T-helper 17 cell (primary cell): ENCODE results near the gene OR6T1. TPM values are rescaled to one million over a fixed set of nuclear protein-coding genes. Genes with fewer than 3 reads are reported as not detected.

ENCODE experiments used
- ATAC-seq: fragments of 150-1000 bp; cut with Tn5 transposase; 2 replicates; pipeline ENCODE4 v1.10.0; 2021; ENCODE audit warnings: mild to moderate bottlenecking, moderate library complexity
- DNase-seq, 3 donors: peaks; one replicate each; pipeline versions ENCODE4 v3.0.0 to v3.0.0-alpha.2; 2020 to 2021
- H3K9me3 ChIP-seq: one replicate; pipeline ENCODE4 v1.7.0; 2013; ENCODE audit warnings: low read length, mild to moderate bottlenecking; ENCODE audit not compliant: control insufficient read depth, poor library complexity, severe bottlenecking
- H3K27ac Mint-ChIP-seq: one replicate; pipeline ENCODE4 v1.8.0; 2022; ENCODE audit warnings: mild to moderate bottlenecking, moderate library complexity, mixed read lengths
- H3K27me3 Mint-ChIP-seq: one replicate; pipeline ENCODE4 v1.8.0; 2022; ENCODE audit warnings: mixed read lengths
- H3K36me3 Mint-ChIP-seq: one replicate; pipeline ENCODE4 v1.8.0; 2022; ENCODE audit warnings: low read depth, mixed read lengths
- H3K4me1 Mint-ChIP-seq: one replicate; pipeline ENCODE4 v1.8.0; 2022; ENCODE audit warnings: mild to moderate bottlenecking, mixed read lengths
- H3K4me3 Mint-ChIP-seq: one replicate; pipeline ENCODE4 v1.8.0; 2022; ENCODE audit warnings: mild to moderate bottlenecking, moderate library complexity, mixed read lengths
- total RNA-seq, 4 donors: library from RNA in 2 of 4; stranded (reverse) in 2 of 4; gene quantifications; one replicate each; pipeline ENCODE4 v1.2.3 and lab custom pipeline; 2022 to 2026

Gene OR6T1
- total RNA-seq (not detected), total RNA-seq (lab: John Stamatoyannopoulos, UW) (0 reads per million in 2 donors)

GRCh38 chr11:123943738-123944137 lies at the start of gene OR6T1:
OR6T1 (minus strand) TSS chr11:123943838; CDS start chr11:123943838, 0 bp downstream.
- H3K27ac Mint-ChIP-seq = no peak within 1 kb of the TSS
- H3K36me3 Mint-ChIP-seq = no peaks in the 10 kb centered on the region
- DNase-seq (no peak), ATAC-seq (no peak)
- peak within 1 kb of the TSS; percentile 10 for H3K4me3 Mint-ChIP-seq
- H3K9me3 ChIP-seq = no peaks in the 10 kb centered on the region
- peaks cover 21% of the 10 kb centered on the region for H3K27me3 Mint-ChIP-seq
- no peaks in the 10 kb centered on the region for H3K4me1 Mint-ChIP-seq

GRCh38 chr11:123979311-123979710 lies 35.7 kb upstream of the OR6T1 start:
- no peak for ATAC-seq
- no peaks in the 10 kb centered on the region for H3K36me3 Mint-ChIP-seq
- H3K4me3 Mint-ChIP-seq = no peak overlapping the region

GRCh38 chr11:123977731-123978347 lies 34.2 kb upstream of the OR6T1 start, which contains the start of gene OR10S1:
OR10S1 (minus strand) TSS chr11:123977781; CDS start chr11:123977664, 117 bp downstream.
- H3K9me3 ChIP-seq = no peaks in the 10 kb centered on the region
- DNase-seq (no peak), ATAC-seq (no peak)
- H3K36me3 Mint-ChIP-seq = no peaks in the 10 kb centered on the region
- no peaks in the 10 kb centered on the region for H3K4me1 Mint-ChIP-seq
- H3K27me3 Mint-ChIP-seq = no peaks in the 10 kb centered on the region
- no peak within 1 kb of the TSS for H3K4me3 Mint-ChIP-seq
- no peak within 1 kb of the TSS for H3K27ac Mint-ChIP-seq

More at GRCh38 chr11:123979311-123979710, 35.7 kb upstream of the OR6T1 start:
- DNase-seq = no peak
- Mint-ChIP-seq H3K4me1 (no peaks in the 10 kb centered on the region), H3K27ac (no peak overlapping the region), H3K27me3 (no peaks in the 10 kb centered on the region)
- H3K9me3 ChIP-seq = no peaks in the 10 kb centered on the region

- Mint-ChIP-seq H3K27ac (no peak overlapping the region), H3K27me3 (no peaks in the 10 kb centered on the region), H3K4me1 (no peaks in the 10 kb centered on the region), H3K4me3 (no peak overlapping the region), H3K36me3 (no peaks in the 10 kb centered on the region)
- no peaks in the 10 kb centered on the region for H3K9me3 ChIP-seq
- DNase-seq (no peak), ATAC-seq (no peak)
These were observed 33.3 kb upstream of the OR6T1 start for GRCh38 chr11:123976770-123977560.

GRCh38 chr11:123973816-123974215 lies 30.2 kb upstream of the OR6T1 start:
- DNase-seq (no peak), ATAC-seq (no peak)
- Mint-ChIP-seq H3K27ac (no peak overlapping the region), H3K27me3 (no peaks in the 10 kb centered on the region), H3K36me3 (no peaks in the 10 kb centered on the region), H3K4me3 (no peak overlapping the region), H3K4me1 (no peaks in the 10 kb centered on the region)
- H3K9me3 ChIP-seq = no peaks in the 10 kb centered on the region

GRCh38 chr11:123956752-123957151 lies 13.1 kb upstream of the OR6T1 start:
- Mint-ChIP-seq H3K36me3 (no peaks in the 10 kb centered on the region), H3K4me3 (no peak overlapping the region), H3K27ac (no peak overlapping the region), H3K27me3 (no peaks in the 10 kb centered on the region), H3K4me1 (no peaks in the 10 kb centered on the region)
- ATAC-seq (no peak), DNase-seq (no peak)
- H3K9me3 ChIP-seq = no peaks in the 10 kb centered on the region

- Mint-ChIP-seq H3K4me3 (no peak overlapping the region), H3K36me3 (no peaks in the 10 kb centered on the region), H3K27me3 (peaks cover 21% of the 10 kb centered on the region), H3K4me1 (no peaks in the 10 kb centered on the region), H3K27ac (no peak overlapping the region)
- DNase-seq (no peak), ATAC-seq (no peak)
- H3K9me3 ChIP-seq = no peaks in the 10 kb centered on the region
These were observed 1.5 kb upstream of the OR6T1 start for GRCh38 chr11:123945132-123945531.

GRCh38 chr11:123942413-123942812 lies 1.2 kb downstream of the OR6T1 start:
- H3K36me3 Mint-ChIP-seq = no peaks in the 10 kb centered on the region
- no peaks in the 10 kb centered on the region for H3K4me1 Mint-ChIP-seq
- DNase-seq (no peak), ATAC-seq (no peak)
- H3K4me3 Mint-ChIP-seq = no peak overlapping the region
- H3K27me3 Mint-ChIP-seq = peaks cover 18% of the 10 kb centered on the region
- no peak overlapping the region for H3K27ac Mint-ChIP-seq
- no peaks in the 10 kb centered on the region for H3K9me3 ChIP-seq

- no peak within 1 kb of the TSS for H3K4me3 Mint-ChIP-seq
- H3K9me3 ChIP-seq = no peaks in the 10 kb centered on the region
- H3K27me3 Mint-ChIP-seq = no peaks in the 10 kb centered on the region
- no peak within 1 kb of the TSS for H3K27ac Mint-ChIP-seq
- ATAC-seq = no peak
- no peaks in the 10 kb centered on the region for H3K4me1 Mint-ChIP-seq
- H3K36me3 Mint-ChIP-seq = no peaks in the 10 kb centered on the region
- no peak for DNase-seq
These were observed 4.3 kb downstream of the OR6T1 start, which contains the start of gene OR4D5 for GRCh38 chr11:123939317-123939716. OR4D5 (plus strand) TSS chr11:123939617; CDS start chr11:123939617, 0 bp downstream.

GRCh38 chr11:123924027-123924426 lies 19.6 kb downstream of the OR6T1 start:
- Mint-ChIP-seq H3K27ac (no peak overlapping the region), H3K27me3 (no peaks in the 10 kb centered on the region), H3K36me3 (no peaks in the 10 kb centered on the region), H3K4me3 (no peak overlapping the region), H3K4me1 (no peaks in the 10 kb centered on the region)
- DNase-seq (no peak), ATAC-seq (no peak)
- no peaks in the 10 kb centered on the region for H3K9me3 ChIP-seq

- ATAC-seq (no peak), DNase-seq (no peak)
- H3K27ac Mint-ChIP-seq = no peak overlapping the region
- H3K4me3 Mint-ChIP-seq = no peak overlapping the region
- no peaks in the 10 kb centered on the region for H3K27me3 Mint-ChIP-seq
- no peaks in the 10 kb centered on the region for H3K4me1 Mint-ChIP-seq
- no peaks in the 10 kb centered on the region for H3K9me3 ChIP-seq
- H3K36me3 Mint-ChIP-seq = no peaks in the 10 kb centered on the region
These were observed 22.7 kb downstream of the OR6T1 start for GRCh38 chr11:123920943-123921342.

- no peak overlapping the region for H3K27ac Mint-ChIP-seq
- H3K27me3 Mint-ChIP-seq = peaks cover 24% of the 10 kb centered on the region
- no peaks in the 10 kb centered on the region for H3K4me1 Mint-ChIP-seq
- no peak overlapping the region for H3K4me3 Mint-ChIP-seq
- H3K9me3 ChIP-seq = no peaks in the 10 kb centered on the region
- no peak for ATAC-seq
- DNase-seq = no peak
- H3K36me3 Mint-ChIP-seq = no peaks in the 10 kb centered on the region
These were observed 37.8 kb downstream of the OR6T1 start for GRCh38 chr11:123905826-123906225.

- H3K4me1 Mint-ChIP-seq = no peaks in the 10 kb centered on the region
- no peak overlapping the region for H3K4me3 Mint-ChIP-seq
- no peaks in the 10 kb centered on the region for H3K9me3 ChIP-seq
- H3K36me3 Mint-ChIP-seq = no peaks in the 10 kb centered on the region
- H3K27ac Mint-ChIP-seq = no peak overlapping the region
- H3K27me3 Mint-ChIP-seq = peaks cover 24% of the 10 kb centered on the region
- ATAC-seq = no peak
- no peak for DNase-seq
These were observed 38.7 kb downstream of the OR6T1 start for GRCh38 chr11:123904932-123905331.
